H1 (cell line): Measurements from ENCODE around the gene NEURL1B. TPM values are rescaled to one million over a fixed set of nuclear protein-coding genes. Genes with fewer than 3 reads are reported as not detected.

Experiments used
- CTCF ChIA-PET: fragments of 300-600 bp; sonication (Branson Sonifier 250); formaldehyde crosslinking; loops from one replicate; lab custom pipeline; 2021; ENCODE audit not compliant: partially characterized antibody; lab: Charles Lee
- POLR2A ChIA-PET: fragments of 300-600 bp; sonication (Branson Sonifier 250); formaldehyde crosslinking; loops from one replicate; lab custom pipeline; 2021; ENCODE audit warnings: inconsistent platforms; ENCODE audit not compliant: partially characterized antibody; lab: Charles Lee
- DNase-seq, 2 experiments: peaks; one replicate each; pipeline versions ENCODE4 v3.0.0 to v3.0.0-alpha.2; 2010 to 2022; ENCODE audit warnings: low spot score in 2 of 2, low read depth in 1 of 2, mixed read lengths in 1 of 2
- FAIRE-seq: peaks from 2 replicates; lab custom pipeline; 2011; peaks lifted over from hg19 to GRCh38; lab: Jason Lieb, UNC
- H2AFZ ChIP-seq: 2 replicates; pipeline ENCODE4 v1.8.1; 2012; ENCODE audit warnings: low read length, inconsistent platforms
- H2AK5ac ChIP-seq: 2 replicates; pipeline ENCODE4 v1.6.1; 2013; ENCODE audit warnings: low read depth, low read length
- H2BK120ac ChIP-seq: replicated peaks from 2 replicates; pipeline ENCODE3; 2013; ENCODE audit warnings: low read depth, low read length, inconsistent platforms
- H2BK12ac ChIP-seq: 2 replicates; pipeline ENCODE4 v1.6.1; 2013; ENCODE audit warnings: low read depth, low read length
- H2BK15ac ChIP-seq: 2 replicates; pipeline ENCODE4 v1.6.1; 2013; ENCODE audit warnings: low read length
- H2BK20ac ChIP-seq: 2 replicates; pipeline ENCODE4 v1.6.1; 2013; ENCODE audit warnings: low read length
- H2BK5ac ChIP-seq: 2 replicates; pipeline ENCODE4 v1.6.1; 2013; ENCODE audit warnings: low read depth, low read length
- H3K14ac ChIP-seq: 2 replicates; pipeline ENCODE4 v1.6.1; 2013; ENCODE audit warnings: inconsistent platforms; ENCODE audit not compliant: insufficient read length
- H3K18ac ChIP-seq: 2 replicates; pipeline ENCODE4 v1.6.1; 2013; ENCODE audit warnings: low read length; ENCODE audit errors: extremely low read depth
- H3K23ac ChIP-seq: 2 replicates; pipeline ENCODE4 v1.6.1; 2013; ENCODE audit warnings: inconsistent platforms; ENCODE audit not compliant: insufficient read length
- H3K23me2 ChIP-seq: 2 replicates; pipeline ENCODE4 v1.6.1; 2013; ENCODE audit warnings: low read depth, low read length
- H3K27ac ChIP-seq: 2 replicates; pipeline ENCODE4 v1.6.1; 2011; ENCODE audit warnings: low read depth, low read length, inconsistent platforms
- H3K27me3 ChIP-seq, 4 experiments: replicated peaks in 1 of 4; 1 replicate in 1 of 4; 2 replicates in 3 of 4; pipeline versions ENCODE4 v1.6.1 to v1.8.1; 2011 to 2013; ENCODE audit warnings: low read length in 3 of 4, mild to moderate bottlenecking in 3 of 4, inconsistent platforms in 2 of 4, mixed read lengths in 2 of 4, moderate library complexity in 1 of 4; ENCODE audit not compliant: control insufficient read depth in 3 of 4, insufficient read depth in 3 of 4; ENCODE audit errors: extremely low read depth in 1 of 4
- H3K36me3 ChIP-seq, 4 experiments: 2 replicates each; pipeline versions ENCODE4 v1.6.1 to v1.8.1; 2011 to 2013; ENCODE audit warnings: mild to moderate bottlenecking in 4 of 4, low read length in 3 of 4, moderate library complexity in 2 of 4, control low read depth in 1 of 4, inconsistent platforms in 1 of 4; ENCODE audit not compliant: insufficient read depth in 4 of 4, control insufficient read depth in 2 of 4
- H3K4ac ChIP-seq: replicated peaks from 2 replicates; pipeline ENCODE3; 2013; ENCODE audit warnings: low read length, low read depth, mixed read lengths, inconsistent platforms; ENCODE audit not compliant: insufficient read length
- H3K4me1 ChIP-seq, 4 experiments: replicated peaks in 1 of 4; 1 replicate in 1 of 4; 2 replicates in 3 of 4; pipeline versions ENCODE4 v1.6.1 to v1.8.1; 2011 to 2013; ENCODE audit warnings: low read length in 3 of 4, inconsistent platforms in 2 of 4, mixed read lengths in 1 of 4; ENCODE audit not compliant: insufficient read depth in 4 of 4, control insufficient read depth in 3 of 4
- H3K4me2 ChIP-seq, 2 experiments: 2 replicates each; pipeline versions ENCODE4 v1.6.1 to v1.8.1; 2011 to 2013; ENCODE audit warnings: low read depth in 2 of 2, low read length in 2 of 2, control low read depth in 1 of 2, inconsistent platforms in 1 of 2, mild to moderate bottlenecking in 1 of 2; ENCODE audit not compliant: insufficient read depth in 1 of 2
- H3K4me3 ChIP-seq, 4 experiments: fragments of 200-600, 300-600 bp in 1 of 4; sonication (generic), shearing (Covaris generic), sonication (Bioruptor Twin) in 1 of 4; 2 replicates each; pipeline versions ENCODE4 v1.5.1 to v1.8.1; 2011 to 2016; ENCODE audit warnings: low read length in 4 of 4, low read depth in 3 of 4, control low read depth in 2 of 4, inconsistent platforms in 2 of 4, mild to moderate bottlenecking in 2 of 4, mixed read lengths in 1 of 4, moderate library complexity in 1 of 4; ENCODE audit not compliant: insufficient read depth in 2 of 4; ENCODE audit errors: extremely low read depth in 1 of 4
- H3K56ac ChIP-seq: replicated peaks from 2 replicates; pipeline ENCODE3; 2013; ENCODE audit warnings: low read depth, mild to moderate bottlenecking, mixed read lengths, low read length, inconsistent platforms; ENCODE audit not compliant: insufficient read length
- H3K79me1 ChIP-seq: 2 replicates; pipeline ENCODE4 v1.6.1; 2013; ENCODE audit warnings: low read depth, low read length, control low read depth
- H3K79me2 ChIP-seq, 2 experiments: 2 replicates each; pipeline versions ENCODE4 v1.6.1 to v1.8.1; 2012 to 2013; ENCODE audit warnings: low read length in 2 of 2, mild to moderate bottlenecking in 2 of 2, inconsistent platforms in 1 of 2; ENCODE audit not compliant: insufficient read depth in 2 of 2, control insufficient read depth in 1 of 2
- H3K9ac ChIP-seq, 4 experiments: replicated peaks in 1 of 4; 1 replicate in 1 of 4; 2 replicates in 3 of 4; pipeline versions ENCODE4 v1.6.1 to v1.8.1; 2011 to 2013; ENCODE audit warnings: low read depth in 3 of 4, low read length in 3 of 4, control low read depth in 2 of 4, mild to moderate bottlenecking in 2 of 4, moderate library complexity in 2 of 4, inconsistent platforms in 1 of 4; ENCODE audit errors: extremely low read depth in 1 of 4
- H3K9me3 ChIP-seq, 2 experiments: 2 replicates each; pipeline versions ENCODE4 v1.6.1 to v1.8.1; 2012 to 2013; ENCODE audit warnings: mild to moderate bottlenecking in 2 of 2, moderate library complexity in 2 of 2, control low read depth in 1 of 2, inconsistent platforms in 1 of 2, low read depth in 1 of 2, low read length in 1 of 2, mixed read lengths in 1 of 2; ENCODE audit not compliant: insufficient read depth in 2 of 2
- H4K20me1 ChIP-seq, 2 experiments: replicated peaks in 1 of 2; 2 replicates each; pipeline versions ENCODE3 to v1.8.1; 2011 to 2013; ENCODE audit warnings: inconsistent platforms in 2 of 2, low read length in 2 of 2, mild to moderate bottlenecking in 1 of 2; ENCODE audit not compliant: insufficient read depth in 2 of 2, control insufficient read depth in 1 of 2
- H4K5ac ChIP-seq: 2 replicates; pipeline ENCODE4 v1.6.1; 2013; ENCODE audit warnings: low read length, low read depth, mixed read lengths, inconsistent platforms; ENCODE audit not compliant: insufficient read length
- H4K8ac ChIP-seq: 2 replicates; pipeline ENCODE4 v1.8.0; 2013; ENCODE audit warnings: mild to moderate bottlenecking, moderate library complexity, low read length, inconsistent platforms; ENCODE audit not compliant: insufficient read depth; ENCODE audit errors: extremely low read depth
- H4K91ac ChIP-seq: replicated peaks from 2 replicates; pipeline ENCODE3; 2013; ENCODE audit warnings: low read length, mixed read lengths, inconsistent platforms; ENCODE audit not compliant: insufficient read length
- CHD2 ChIP-seq: IDR thresholded peaks from 2 replicates; pipeline ENCODE4 v1.6.1; 2012; ENCODE audit warnings: low read length, improper control_type of control experiment
- EP300 ChIP-seq, 2 experiments: IDR thresholded peaks; 1 replicate in 1 of 2; 2 replicates in 1 of 2; pipeline ENCODE4 v1.6.1; 2011 to 2012; ENCODE audit warnings: low read depth in 2 of 2, low read length in 2 of 2, mild to moderate bottlenecking in 2 of 2, borderline replicate concordance in 1 of 2, inconsistent platforms in 1 of 2, moderate library complexity in 1 of 2
- HDAC6 ChIP-seq: IDR thresholded peaks from one replicate; pipeline ENCODE4 v1.7.1; 2012; ENCODE audit warnings: low read depth, mild to moderate bottlenecking, inconsistent platforms, low read length, moderate library complexity
- JUN ChIP-seq: IDR thresholded peaks from 2 replicates; pipeline ENCODE4 v1.6.1; 2011; ENCODE audit warnings: low read depth, mild to moderate bottlenecking, improper control_type of control experiment, low read length
- POLR2A ChIP-seq, 2 experiments: IDR thresholded peaks; 1 replicate in 1 of 2; 2 replicates in 1 of 2; pipeline ENCODE4 v1.6.1; 2011; ENCODE audit warnings: low read depth in 2 of 2, low read length in 2 of 2, mild to moderate bottlenecking in 2 of 2; ENCODE audit errors: control extremely low read depth in 1 of 2
- POLR2AphosphoS5 ChIP-seq: IDR thresholded peaks from 2 replicates; pipeline ENCODE4 v1.6.1; 2011; ENCODE audit warnings: low read depth, low read length
- RNF2 ChIP-seq: fragments of 200-900, 300-1000 bp; sonication (generic); IDR thresholded peaks from 2 replicates; pipeline ENCODE4 v1.7.1; 2016; ENCODE audit warnings: borderline replicate concordance, low read depth, mild to moderate bottlenecking, antibody characterized with exemption, low read length; ENCODE audit not compliant: poor library complexity, severe bottlenecking; ENCODE audit errors: missing control alignments
- SIN3A ChIP-seq, 2 experiments: IDR thresholded peaks in 1 of 2; conservative IDR thresholded peaks in 1 of 2; 2 replicates each; pipeline ENCODE4 v1.6.1; 2011 to 2012; ENCODE audit warnings: low read length in 2 of 2, improper control_type of control experiment in 1 of 2, low read depth in 1 of 2, mild to moderate bottlenecking in 1 of 2
- SIX5 ChIP-seq: IDR thresholded peaks from 2 replicates; pipeline ENCODE4 v1.6.1; 2011; ENCODE audit warnings: mild to moderate bottlenecking, low read depth, low read length
- SP1 ChIP-seq: IDR thresholded peaks from 2 replicates; pipeline ENCODE4 v1.6.1; 2011; ENCODE audit warnings: low read depth, low read length
- SP4 ChIP-seq: IDR thresholded peaks from 2 replicates; pipeline ENCODE4 v1.6.1; 2012; ENCODE audit warnings: low read length, inconsistent platforms
- SUZ12 ChIP-seq: fragments of 200-600 bp; sonication (generic); IDR thresholded peaks from 2 replicates; pipeline ENCODE4 v1.6.1; 2012; ENCODE audit warnings: mild to moderate bottlenecking, inconsistent platforms, low read length, moderate library complexity, mixed read lengths
- TAF1 ChIP-seq: IDR thresholded peaks from 2 replicates; pipeline ENCODE4 v1.6.1; 2011; ENCODE audit warnings: mild to moderate bottlenecking, low read depth, low read length
- TAF7 ChIP-seq: optimal IDR thresholded peaks from 2 replicates; pipeline ENCODE3; 2011; ENCODE audit warnings: low read depth, mild to moderate bottlenecking, inconsistent platforms, low read length, moderate library complexity, borderline replicate concordance
- TCF12 ChIP-seq: IDR thresholded peaks from 2 replicates; pipeline ENCODE4 v1.6.1; 2011; ENCODE audit warnings: low read depth, mild to moderate bottlenecking, low read length
- YY1 ChIP-seq: IDR thresholded peaks from 2 replicates; pipeline ENCODE4 v1.6.1; 2011; ENCODE audit warnings: low read depth, mild to moderate bottlenecking, low read length
- WGBS, 2 experiments: shearing (Covaris generic) in 1 of 2; methylation state at CpG; one replicate each; pipeline versions ENCODE4 v1.1.6 to v1.1.7; 2013 to 2015; ENCODE audit warnings: low lambda C conversion rate in 2 of 2, mixed read lengths in 2 of 2, inconsistent platforms in 1 of 2, low coverage in 1 of 2, missing lambda C conversion rate in 1 of 2; ENCODE audit not compliant: insufficient replicate concordance in 2 of 2, insufficient coverage in 1 of 2, insufficient read length in 1 of 2; ENCODE audit errors: extremely low coverage in 1 of 2, missing lambda C conversion rate in 1 of 2; 5-methylcytosine and 5-hydroxymethylcytosine counted together
- polyA plus RNA-seq, 7 experiments: library from polyadenylated mRNA; depleted of rRNA in 3 of 7; stranded (reverse) in 5 of 7; unstranded in 2 of 7; fragments of >200 nt in 5 of 7; fragments of 200-250 nt in 2 of 7; gene quantifications; 1 replicate in 5 of 7; 2 replicates in 1 of 7; 4 replicates in 1 of 7; pipeline versions ENCODE4 v1.2.1 to v1.2.3, GENCODE V29; 2011 to 2013; ENCODE audit warnings: missing spikeins in 2 of 7, mixed read lengths in 2 of 7
- total RNA-seq: library from RNA; stranded (reverse); fragmentation: NEBNext Ultra II Directional; extraction: Animal tissue kit (Norgen Biotek cat#: 25700); gene quantifications from 2 replicates; pipeline ENCODE4 v1.2.1, GENCODE V29; 2021

Gene NEURL1B
- total and polyA plus RNA-seq, 2 of the 8 experiments (the other 6 are each of a cell fraction or from before 2014, with no cell fraction given), result 3.3 to 6.1 TPM

GRCh38 chr5:172612771-172613170 lies 28.3 kb upstream of the NEURL1B start:
- Histone ChIP-seq H3K56ac (no peak overlapping the region), H3K4me2 (no peak overlapping the region), H4K8ac (no peak overlapping the region), H3K79me1 (no peaks in the 10 kb centered on the region), H3K79me2 (no peaks in the 10 kb centered on the region), H4K91ac (no peak overlapping the region), H3K27me3 (no peaks in the 10 kb centered on the region), H3K9ac (no peak overlapping the region), H3K23ac (no peak overlapping the region), H4K20me1 (no peaks in the 10 kb centered on the region), H2BK12ac (no peak overlapping the region), H2AFZ (no peak overlapping the region), H2AK5ac (no peak overlapping the region), H3K4me1 (no peaks in the 10 kb centered on the region), H2BK15ac (no peak overlapping the region), H3K4ac (no peak overlapping the region), H4K5ac (no peak overlapping the region), H2BK120ac (no peak overlapping the region), H3K4me3 (no peak overlapping the region), H3K18ac (no peak overlapping the region), H3K36me3 (no peaks in the 10 kb centered on the region), H3K23me2 (no peaks in the 10 kb centered on the region; the same call in 1 of the 2 replicates), H3K9me3 (no peaks in the 10 kb centered on the region), H3K27ac (no peak overlapping the region), H2BK5ac (no peak overlapping the region), H2BK20ac (no peak overlapping the region), H3K14ac (no peak overlapping the region)
- WGBS, 2 experiments, result 92% methylated on average over 4 of the region's 4 CpGs; no CpG with 5 or more reads in 1 of the 2 experiments
- ChIA-PET POLR2A (interaction anchor here (0.8 kb wide), 1 partner anchor 9 kb away, joined by 3 read pairs; no protein-coding TSS in a partner anchor), CTCF (interaction anchor here (0.6 kb wide), 1 partner anchor 15 kb away, joined by 3 read pairs; no protein-coding TSS in a partner anchor)
- FAIRE-seq (no peak), DNase-seq (no peak)
- TF ChIP-seq SP4, result no peak
- no peak for TF ChIP-seq TCF12
- TF ChIP-seq RNF2, result no peak
- TF ChIP-seq POLR2AphosphoS5, result no peak
- TF ChIP-seq POLR2A (IDR thresholded peaks at IDR 0.05; ENCODE audit: control extremely low read depth in 1 of 2, low read depth in 2 of 2, low read length in 2 of 2), result no peak
- TF ChIP-seq SP1, result no peak
- TF ChIP-seq CHD2, result no peak
- TF ChIP-seq EP300 (IDR thresholded peaks at IDR 0.05; ENCODE audit: borderline replicate concordance in 1 of 2, low read depth in 2 of 2, low read length in 2 of 2), result no peak
- TF ChIP-seq HDAC6, result no peak
- no peak for TF ChIP-seq SIN3A (conservative IDR thresholded peaks at IDR 0.05 in 1 of 2, IDR thresholded peaks at IDR 0.05 in 1 of 2; ENCODE audit: low read depth in 1 of 2, low read length in 2 of 2)
- no peak for TF ChIP-seq TAF1
- TF ChIP-seq SUZ12, result no peak
- no peak for TF ChIP-seq JUN
- no peak for TF ChIP-seq SIX5
- TF ChIP-seq YY1, result no peak
- no peak for TF ChIP-seq TAF7
